Choroid plexus epithelial cell (primary cell): ENCODE data around the gene GPR158.

Experiments
- DNase-seq: peaks from one replicate; pipeline ENCODE4 v3.0.0-alpha.2; 2010; ENCODE audit warnings: low read depth
- H3K4me3 ChIP-seq: 2 replicates; pipeline ENCODE4 v1.5.1; 2011; ENCODE audit warnings: low read depth, mild to moderate bottlenecking, control low read depth, low read length, moderate library complexity
- TF ChIP-seq, protein P1 (sequence below): conservative IDR thresholded peaks from 2 replicates; pipeline ENCODE4 v1.5.1; 2011; ENCODE audit warnings: low read depth, mild to moderate bottlenecking, control low read depth, inconsistent platforms, low read length, moderate library complexity

GPR158 gene

DNA sequence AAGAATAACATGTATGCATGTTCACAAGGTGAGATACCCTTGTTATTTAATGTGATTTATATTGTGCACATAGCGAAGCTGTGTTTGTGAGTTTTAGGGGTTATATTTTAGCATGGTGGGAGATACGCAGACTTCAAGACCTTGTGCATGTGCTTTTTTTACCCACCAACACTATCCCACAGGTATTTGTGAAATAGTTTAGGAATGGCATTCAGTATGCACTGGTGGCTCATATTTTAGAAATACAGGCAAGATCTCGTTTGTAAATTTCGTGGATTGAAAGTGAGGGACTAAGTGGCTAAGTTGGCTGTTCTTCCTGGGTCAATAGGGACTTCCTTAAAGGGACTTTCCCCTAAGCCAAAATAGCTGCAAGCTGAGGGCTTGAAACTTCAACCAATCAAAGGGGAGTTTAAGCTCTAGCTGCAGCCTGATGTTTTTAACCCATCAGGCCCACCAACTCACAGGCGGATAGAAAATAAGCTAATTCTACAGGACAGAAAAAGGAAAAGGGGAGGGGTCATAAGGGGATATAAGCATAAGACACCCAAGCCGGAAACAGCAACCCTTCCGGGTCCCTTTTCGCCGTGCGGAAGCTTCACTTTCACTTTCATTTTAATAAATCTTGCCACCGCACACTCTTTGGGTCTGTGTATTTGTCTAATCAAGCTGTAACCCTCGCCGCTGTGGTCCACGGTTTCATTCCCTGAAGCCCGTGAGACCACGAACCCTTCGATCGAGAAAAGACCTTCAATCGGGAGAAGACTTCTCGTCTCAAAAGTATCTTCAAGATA lies 291.0 kb downstream of the GPR158 start:
- TF ChIP-seq, protein P1, sequence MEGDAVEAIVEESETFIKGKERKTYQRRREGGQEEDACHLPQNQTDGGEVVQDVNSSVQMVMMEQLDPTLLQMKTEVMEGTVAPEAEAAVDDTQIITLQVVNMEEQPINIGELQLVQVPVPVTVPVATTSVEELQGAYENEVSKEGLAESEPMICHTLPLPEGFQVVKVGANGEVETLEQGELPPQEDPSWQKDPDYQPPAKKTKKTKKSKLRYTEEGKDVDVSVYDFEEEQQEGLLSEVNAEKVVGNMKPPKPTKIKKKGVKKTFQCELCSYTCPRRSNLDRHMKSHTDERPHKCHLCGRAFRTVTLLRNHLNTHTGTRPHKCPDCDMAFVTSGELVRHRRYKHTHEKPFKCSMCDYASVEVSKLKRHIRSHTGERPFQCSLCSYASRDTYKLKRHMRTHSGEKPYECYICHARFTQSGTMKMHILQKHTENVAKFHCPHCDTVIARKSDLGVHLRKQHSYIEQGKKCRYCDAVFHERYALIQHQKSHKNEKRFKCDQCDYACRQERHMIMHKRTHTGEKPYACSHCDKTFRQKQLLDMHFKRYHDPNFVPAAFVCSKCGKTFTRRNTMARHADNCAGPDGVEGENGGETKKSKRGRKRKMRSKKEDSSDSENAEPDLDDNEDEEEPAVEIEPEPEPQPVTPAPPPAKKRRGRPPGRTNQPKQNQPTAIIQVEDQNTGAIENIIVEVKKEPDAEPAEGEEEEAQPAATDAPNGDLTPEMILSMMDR, result no peak
- DNase-seq, result no peak
- no peak overlapping the region for H3K4me3 ChIP-seq

DNA sequence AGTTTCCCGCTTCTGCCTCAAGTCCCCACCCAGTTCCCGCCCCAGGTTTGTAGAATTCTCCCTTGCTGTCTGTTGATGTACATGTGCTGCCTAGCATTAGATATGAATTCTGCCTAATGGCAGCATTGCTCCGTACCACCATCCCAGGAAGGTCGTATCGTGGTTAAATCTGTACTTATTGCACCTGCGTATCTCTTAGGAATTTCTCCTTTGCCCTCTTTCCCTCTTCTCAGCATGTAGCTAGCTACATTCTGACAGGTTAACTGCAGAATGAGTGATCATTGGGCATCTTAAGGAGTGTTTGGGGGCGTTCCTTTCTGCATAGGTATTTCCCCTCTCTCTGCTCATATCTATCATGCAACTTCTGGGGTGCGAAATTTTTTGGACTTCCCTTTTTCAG lies 293.1 kb downstream of the GPR158 start:
- no peak overlapping the region for H3K4me3 ChIP-seq
- DNase-seq, result no peak
- TF ChIP-seq, protein P1, result no peak

DNA sequence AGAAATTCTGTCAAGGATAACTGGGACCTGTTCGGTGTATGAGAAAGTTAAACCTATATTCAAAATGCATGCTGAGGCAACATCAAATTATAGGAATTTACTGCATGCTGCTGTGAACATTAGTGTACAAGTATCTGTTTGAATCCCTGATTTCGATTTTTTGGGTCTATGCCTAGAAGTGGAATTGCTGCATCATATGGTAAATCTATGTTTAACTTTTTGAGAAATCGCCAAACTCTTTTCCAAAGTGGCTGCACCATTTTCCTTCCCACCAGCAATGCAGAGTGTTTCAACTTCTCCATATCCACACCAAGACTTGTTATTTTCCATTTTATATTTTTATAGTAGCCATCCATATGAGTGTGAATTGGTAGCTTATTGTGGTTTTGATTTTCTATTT lies 306.7 kb downstream of the GPR158 start:
- no peak for DNase-seq
- H3K4me3 ChIP-seq, result no peak overlapping the region
- TF ChIP-seq, protein P1, result no peak

DNA sequence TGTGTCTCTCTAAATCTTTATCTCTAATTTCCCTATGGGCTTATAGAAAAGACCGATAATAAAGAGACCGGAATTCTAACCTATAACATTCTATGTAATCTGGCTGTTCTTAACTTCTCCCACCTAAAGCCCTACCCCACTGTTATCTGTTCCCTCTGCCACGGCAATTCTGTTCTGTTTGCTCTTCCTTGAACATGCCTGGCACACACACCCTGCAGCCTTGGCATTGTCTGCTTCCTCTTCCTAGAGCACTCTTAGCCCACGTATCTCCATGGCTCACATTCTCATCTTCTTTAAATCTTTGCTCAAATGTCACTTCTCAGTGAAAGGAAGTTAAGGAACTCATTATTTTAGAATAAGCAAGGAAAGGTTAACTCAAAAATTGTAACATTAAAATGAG lies 309.2 kb downstream of the GPR158 start:
- DNase-seq, result no peak
- TF ChIP-seq, protein P1, result no peak
- no peak overlapping the region for H3K4me3 ChIP-seq

DNA sequence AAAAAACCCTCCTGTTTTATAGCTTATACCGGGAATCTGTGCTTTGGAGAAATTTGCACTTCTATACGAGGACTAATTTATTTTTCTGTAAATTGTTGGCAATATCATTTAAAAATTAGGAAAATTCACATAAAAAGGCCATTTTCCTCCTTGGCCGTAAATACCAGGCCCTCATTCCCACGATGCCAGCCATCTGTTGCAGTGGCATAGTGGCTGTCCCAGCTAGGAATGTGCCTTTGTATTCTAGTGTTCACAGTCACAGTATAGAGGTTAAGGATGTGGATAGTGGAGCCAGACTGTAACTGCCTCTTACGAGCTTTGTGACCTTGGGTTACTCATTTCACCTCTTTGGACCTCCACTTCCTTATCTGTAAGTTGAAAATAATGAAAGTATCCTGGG lies 312.5 kb downstream of the GPR158 start:
- no peak overlapping the region for H3K4me3 ChIP-seq
- DNase-seq, result no peak
- TF ChIP-seq, protein P1, result no peak

DNA sequence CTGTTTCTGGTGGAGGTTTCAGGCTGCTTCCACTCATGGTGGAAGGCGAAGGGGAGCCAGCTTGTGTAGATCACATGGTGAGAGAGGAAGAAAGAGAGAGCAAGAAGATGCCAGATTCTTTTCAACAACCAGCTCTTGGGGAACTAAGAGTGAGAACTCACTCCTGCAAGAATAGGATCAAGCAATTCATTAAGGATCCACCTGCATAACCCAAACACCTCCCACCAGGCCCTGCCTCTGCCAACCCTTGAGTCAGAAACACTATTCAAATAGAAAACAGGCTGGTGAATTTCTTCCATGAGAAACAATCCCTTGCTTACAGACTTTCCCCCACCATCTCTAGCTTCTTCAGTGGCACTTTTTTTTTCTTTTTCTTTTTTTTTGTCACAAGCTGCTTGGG lies 317.2 kb downstream of the GPR158 start:
- DNase-seq, result no peak
- no peak overlapping the region for H3K4me3 ChIP-seq
- TF ChIP-seq, protein P1, result no peak

DNA sequence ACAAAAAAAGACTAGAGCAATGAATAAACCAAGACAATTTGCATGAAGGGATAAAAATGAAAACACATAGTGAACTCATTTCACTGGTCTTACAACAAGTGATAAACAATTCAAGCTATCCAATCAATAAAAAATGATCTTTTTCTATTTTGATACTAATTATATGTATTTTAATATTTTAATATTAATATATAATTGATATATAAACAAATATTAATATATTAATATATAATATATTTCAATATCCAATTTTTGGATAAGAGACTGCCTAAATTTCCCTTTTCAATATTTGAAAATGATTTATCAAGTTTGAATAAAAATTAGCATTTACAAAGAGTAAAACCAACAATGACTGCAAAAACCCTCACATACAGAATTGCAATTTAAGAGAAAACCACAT lies 317.9 kb downstream of the GPR158 start:
- H3K4me3 ChIP-seq, result no peak overlapping the region
- DNase-seq, result no peak
- TF ChIP-seq, protein P1, result no peak
